Neutrophil (primary cell): ENCODE data around the gene OR7G2.

Experiments
- H3K27ac ChIP-seq: fragments of 200-600 bp; sonication (generic); 2 replicates; pipeline ENCODE4 v1.5.1; 2016; ENCODE audit warnings: mild to moderate bottlenecking, moderate library complexity
- H3K27me3 ChIP-seq: fragments of 200-600 bp; sonication (generic); 2 replicates; pipeline ENCODE4 v1.6.0; 2016; ENCODE audit warnings: mild to moderate bottlenecking
- H3K36me3 ChIP-seq: fragments of 200-600 bp; sonication (generic); 2 replicates; pipeline ENCODE4 v1.5.1; 2017
- H3K4me1 ChIP-seq, 2 experiments: fragments of 200-600 bp in 1 of 2; sonication (generic) in 1 of 2; 1 replicate in 1 of 2; 2 replicates in 1 of 2; pipeline versions ENCODE4 v1.5.1 to v1.6.1; 2013 to 2016; ENCODE audit warnings: low read depth in 1 of 2, low read length in 1 of 2, mild to moderate bottlenecking in 1 of 2, moderate library complexity in 1 of 2; ENCODE audit not compliant: control insufficient read depth in 1 of 2, insufficient read depth in 1 of 2
- H3K4me3 ChIP-seq, 2 experiments: fragments of 200-600 bp in 1 of 2; sonication (generic) in 1 of 2; 1 replicate in 1 of 2; 2 replicates in 1 of 2; pipeline ENCODE4 v1.5.1; 2013 to 2016; ENCODE audit warnings: low read depth in 1 of 2, low read length in 1 of 2, mild to moderate bottlenecking in 1 of 2, moderate library complexity in 1 of 2
- H3K9me3 ChIP-seq: fragments of 200-600 bp; sonication (generic); 2 replicates; pipeline ENCODE4 v1.5.1; 2016
- TF ChIP-seq, protein P1 (sequence below): fragments of 200-600 bp; sonication (generic); IDR thresholded peaks from 2 replicates; pipeline ENCODE4 v1.5.1; 2016; ENCODE audit warnings: antibody characterized with exemption

OR7G2 gene

DNA sequence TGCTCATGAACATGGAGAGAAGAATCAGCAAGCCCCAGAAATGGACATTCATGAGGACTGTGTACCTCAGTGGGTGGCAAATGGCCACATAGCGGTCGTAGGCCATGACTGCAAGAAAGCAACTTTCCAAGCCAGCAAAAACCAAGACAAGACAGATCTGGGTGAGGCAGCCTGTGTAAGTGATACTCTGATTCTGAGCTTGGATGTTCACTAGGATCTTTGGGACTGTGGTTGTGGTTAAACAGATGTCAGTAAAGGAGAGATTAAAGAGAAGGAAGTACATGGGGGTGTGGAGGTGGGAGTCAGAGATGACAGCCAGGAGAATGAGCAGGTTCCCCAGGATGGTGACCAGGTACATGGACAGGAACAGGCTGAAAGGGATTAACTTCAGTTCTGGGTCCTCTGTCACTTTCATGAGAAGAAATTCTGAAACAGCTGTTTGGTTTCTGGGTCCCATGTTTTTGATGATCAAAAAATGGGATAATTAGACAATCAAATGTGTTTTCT is 8.1 kb upstream of the OR7G2 start, which contains the start of gene OR7G1:
TSS of gene OR7G1 (minus strand) at position 457 of the 507 bp plus-strand sequence. CDS start at position 457, 0 bp downstream.
- TF ChIP-seq, protein P1, sequence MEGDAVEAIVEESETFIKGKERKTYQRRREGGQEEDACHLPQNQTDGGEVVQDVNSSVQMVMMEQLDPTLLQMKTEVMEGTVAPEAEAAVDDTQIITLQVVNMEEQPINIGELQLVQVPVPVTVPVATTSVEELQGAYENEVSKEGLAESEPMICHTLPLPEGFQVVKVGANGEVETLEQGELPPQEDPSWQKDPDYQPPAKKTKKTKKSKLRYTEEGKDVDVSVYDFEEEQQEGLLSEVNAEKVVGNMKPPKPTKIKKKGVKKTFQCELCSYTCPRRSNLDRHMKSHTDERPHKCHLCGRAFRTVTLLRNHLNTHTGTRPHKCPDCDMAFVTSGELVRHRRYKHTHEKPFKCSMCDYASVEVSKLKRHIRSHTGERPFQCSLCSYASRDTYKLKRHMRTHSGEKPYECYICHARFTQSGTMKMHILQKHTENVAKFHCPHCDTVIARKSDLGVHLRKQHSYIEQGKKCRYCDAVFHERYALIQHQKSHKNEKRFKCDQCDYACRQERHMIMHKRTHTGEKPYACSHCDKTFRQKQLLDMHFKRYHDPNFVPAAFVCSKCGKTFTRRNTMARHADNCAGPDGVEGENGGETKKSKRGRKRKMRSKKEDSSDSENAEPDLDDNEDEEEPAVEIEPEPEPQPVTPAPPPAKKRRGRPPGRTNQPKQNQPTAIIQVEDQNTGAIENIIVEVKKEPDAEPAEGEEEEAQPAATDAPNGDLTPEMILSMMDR, result no peak
- Histone ChIP-seq H3K4me1 (no peaks in the 10 kb centered on the region), H3K27me3 (peaks cover 23% of the 10 kb centered on the region), H3K27ac (no peak within 1 kb of the TSS), H3K9me3 (no peaks in the 10 kb centered on the region), H3K4me3 (no peak within 1 kb of the TSS), H3K36me3 (no peaks in the 10 kb centered on the region)

- no peak overlapping the region for H3K27ac ChIP-seq
- no peaks in the 10 kb centered on the region for H3K9me3 ChIP-seq
- TF ChIP-seq, protein P1, result no peak
- H3K4me1 ChIP-seq, result no peaks in the 10 kb centered on the region
- H3K27me3 ChIP-seq, result peaks cover 8% of the 10 kb centered on the region
- no peak overlapping the region for H3K4me3 ChIP-seq
- H3K36me3 ChIP-seq, result no peaks in the 10 kb centered on the region
Measured at GRCh38 chr19:9109959-9110358, 2.7 kb upstream of the OR7G2 start.

DNA sequence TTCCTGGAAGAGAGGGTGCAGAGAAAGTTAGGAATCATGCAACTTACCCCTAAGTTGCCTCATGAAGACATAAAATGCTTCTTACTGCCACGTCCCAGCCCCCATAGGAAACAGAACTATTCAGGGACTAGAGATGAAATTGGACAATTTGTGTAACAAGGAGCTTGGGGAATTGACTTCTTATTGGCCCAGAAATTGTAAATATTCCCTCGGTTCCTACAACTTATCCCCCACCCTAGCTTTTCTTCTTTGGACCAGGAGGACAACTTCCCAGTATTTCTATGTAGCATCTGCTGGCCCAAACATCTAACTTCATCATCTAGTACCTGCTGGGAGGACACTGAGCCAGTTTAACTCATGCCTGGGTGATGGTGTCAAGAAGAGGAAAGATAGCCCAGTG is 20.5 kb downstream of the OR7G2 start, which contains the start of gene OR1M1:
TSS of gene OR1M1 (plus strand) at position 301 of the 400 bp plus-strand sequence. CDS start 6,184 bp downstream, outside the sequence.
- no peaks in the 10 kb centered on the region for H3K36me3 ChIP-seq
- H3K4me3 ChIP-seq, result no peak within 1 kb of the TSS
- TF ChIP-seq, protein P1, result no peak
- H3K27ac ChIP-seq, result no peak within 1 kb of the TSS
- no peaks in the 10 kb centered on the region for H3K9me3 ChIP-seq
- no peaks in the 10 kb centered on the region for H3K4me1 ChIP-seq
- no peaks in the 10 kb centered on the region for H3K27me3 ChIP-seq

DNA sequence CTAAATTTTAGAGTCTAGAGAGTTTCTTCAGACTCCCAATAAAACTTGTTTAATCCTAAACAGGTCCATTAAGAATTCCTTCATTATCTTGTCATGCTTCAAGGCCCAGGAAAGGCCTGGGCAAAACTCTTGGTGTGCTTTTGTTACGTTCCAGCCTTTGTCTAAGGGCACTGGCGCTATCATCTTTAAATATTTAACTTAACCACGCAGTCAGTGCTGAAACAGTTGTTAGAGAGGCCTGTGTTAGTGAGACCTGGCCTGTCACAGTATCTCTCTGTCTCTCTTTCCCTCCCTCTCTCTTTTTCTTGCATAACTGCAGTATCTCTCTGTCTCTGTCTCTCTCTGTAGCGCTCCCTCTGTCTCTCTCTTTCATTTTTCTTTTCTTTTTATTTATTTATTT is 28.6 kb downstream of the OR7G2 start:
- Histone ChIP-seq H3K27me3 (no peaks in the 10 kb centered on the region), H3K4me1 (no peaks in the 10 kb centered on the region), H3K4me3 (no peak overlapping the region), H3K27ac (no peak overlapping the region), H3K36me3 (no peaks in the 10 kb centered on the region), H3K9me3 (no peaks in the 10 kb centered on the region)
- TF ChIP-seq, protein P1, result no peak

DNA sequence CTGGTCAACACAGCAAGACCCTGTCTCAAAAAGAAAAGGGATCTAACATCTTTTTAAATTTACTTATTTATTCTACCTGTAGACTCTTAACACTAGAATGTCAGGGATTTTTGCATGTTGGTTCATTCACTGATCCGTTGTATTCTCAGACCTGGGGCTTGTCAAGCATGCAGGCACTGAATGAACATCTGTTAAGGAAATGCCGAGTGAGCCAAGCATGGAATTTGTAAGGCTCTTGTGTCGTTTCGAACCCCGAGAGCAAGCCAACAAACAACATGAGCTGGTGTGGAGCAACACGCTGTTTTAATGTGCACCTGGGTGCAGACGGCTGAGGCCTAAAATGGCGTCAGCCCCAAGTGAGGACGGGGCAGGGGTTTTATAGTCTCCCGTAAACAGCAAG is 30.4 kb downstream of the OR7G2 start:
- H3K27ac ChIP-seq, result no peak overlapping the region
- H3K27me3 ChIP-seq, result no peaks in the 10 kb centered on the region
- H3K36me3 ChIP-seq, result no peaks in the 10 kb centered on the region
- H3K4me3 ChIP-seq, result no peak overlapping the region
- H3K9me3 ChIP-seq, result no peaks in the 10 kb centered on the region
- TF ChIP-seq, protein P1, result no peak
- H3K4me1 ChIP-seq, result no peaks in the 10 kb centered on the region
